Right lobe of liver (tissue), 4 donors: ENCODE results near the gene CAVIN1.

ENCODE experiments used
- POLR2A ChIP-seq: fragments of 450-650 bp; IDR thresholded peaks from one replicate; pipeline ENCODE4 v1.6.1; 2017; ENCODE audit warnings: antibody characterized with exemption, mild to moderate bottlenecking
- TF ChIP-seq, protein P1 (sequence below), 4 donors: fragments of 200-600 bp in 3 of 4; fragments of 450-650 bp in 1 of 4; IDR thresholded peaks; one replicate each; pipeline versions ENCODE4 v1.5.1 to v1.8.0; 2016 to 2022; ENCODE audit warnings: antibody characterized with exemption in 4 of 4, mild to moderate bottlenecking in 2 of 4
- donor health status: DM: no; HTN: no; CAD: no.
- donor health status: DM: no; HTN: no; CAD: no.
- donor health status: DM: no; HTN: yes; CAD: no.

DNA sequence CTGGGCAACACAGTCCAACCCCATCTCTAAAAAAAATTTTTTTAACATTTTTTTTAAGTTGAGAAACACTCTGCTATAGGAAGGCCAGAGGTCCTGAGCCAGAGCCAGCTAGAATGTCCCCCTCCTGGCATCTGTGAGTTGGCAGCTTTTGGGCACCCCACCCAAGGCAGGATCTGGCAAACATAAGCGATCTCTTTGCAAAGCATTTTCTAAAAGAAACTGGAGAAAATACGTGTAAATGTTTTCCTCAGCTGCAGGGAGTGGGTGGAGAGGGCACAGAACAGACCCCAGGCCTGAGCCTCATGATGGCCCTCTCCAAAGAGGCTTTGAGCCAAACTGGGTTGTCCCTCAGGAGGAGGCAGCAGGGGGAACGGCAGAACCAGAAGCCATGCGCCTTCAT lies 11.7 kb downstream of the CAVIN1 start:
- no peak for TF ChIP-seq POLR2A
- TF ChIP-seq, protein P1, sequence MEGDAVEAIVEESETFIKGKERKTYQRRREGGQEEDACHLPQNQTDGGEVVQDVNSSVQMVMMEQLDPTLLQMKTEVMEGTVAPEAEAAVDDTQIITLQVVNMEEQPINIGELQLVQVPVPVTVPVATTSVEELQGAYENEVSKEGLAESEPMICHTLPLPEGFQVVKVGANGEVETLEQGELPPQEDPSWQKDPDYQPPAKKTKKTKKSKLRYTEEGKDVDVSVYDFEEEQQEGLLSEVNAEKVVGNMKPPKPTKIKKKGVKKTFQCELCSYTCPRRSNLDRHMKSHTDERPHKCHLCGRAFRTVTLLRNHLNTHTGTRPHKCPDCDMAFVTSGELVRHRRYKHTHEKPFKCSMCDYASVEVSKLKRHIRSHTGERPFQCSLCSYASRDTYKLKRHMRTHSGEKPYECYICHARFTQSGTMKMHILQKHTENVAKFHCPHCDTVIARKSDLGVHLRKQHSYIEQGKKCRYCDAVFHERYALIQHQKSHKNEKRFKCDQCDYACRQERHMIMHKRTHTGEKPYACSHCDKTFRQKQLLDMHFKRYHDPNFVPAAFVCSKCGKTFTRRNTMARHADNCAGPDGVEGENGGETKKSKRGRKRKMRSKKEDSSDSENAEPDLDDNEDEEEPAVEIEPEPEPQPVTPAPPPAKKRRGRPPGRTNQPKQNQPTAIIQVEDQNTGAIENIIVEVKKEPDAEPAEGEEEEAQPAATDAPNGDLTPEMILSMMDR (IDR thresholded peaks at IDR 0.05), result no peak
